ENCODE results near the gene TADA3.

The TADA3 gene

DNA sequence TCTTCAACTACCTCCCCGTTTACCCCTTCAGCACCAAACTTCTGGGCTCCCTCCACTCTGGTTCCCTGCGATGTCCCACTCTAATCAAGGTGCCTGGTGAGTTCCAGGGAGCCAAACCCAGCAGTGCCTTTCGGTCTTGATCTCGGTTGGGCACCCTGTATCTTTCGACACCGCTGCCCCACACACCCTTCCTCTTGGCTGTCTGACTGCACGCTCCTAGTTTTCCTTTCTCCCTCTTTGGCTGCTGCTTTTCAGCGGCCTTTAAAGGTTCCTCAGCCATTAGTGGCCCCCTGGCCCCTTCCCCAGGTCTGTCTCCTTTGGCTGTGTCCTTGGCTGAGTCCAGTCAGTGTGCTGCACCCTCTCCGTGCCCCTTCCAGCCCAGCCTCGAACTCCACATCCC lies 18.6 kb upstream of the TADA3 start:
- Mint-ChIP-seq H3K27me3 (ENCODE audit: low read depth, poor library complexity) (peaks cover 4% of the 10 kb centered on the region), H3K27ac (peak overlapping the region; percentile 14), H3K36me3 (ENCODE audit: low read depth) (peaks cover 6% of the 10 kb centered on the region), H3K4me1 (peaks cover 31% of the 10 kb centered on the region), H3K4me3 (peak overlapping the region; percentile 76), H3K9me3 (no peaks in the 10 kb centered on the region)
- DNase-seq = no peak
- no peak for TF ChIP-seq CTCF (IDR thresholded peaks at IDR 0.05)

DNA sequence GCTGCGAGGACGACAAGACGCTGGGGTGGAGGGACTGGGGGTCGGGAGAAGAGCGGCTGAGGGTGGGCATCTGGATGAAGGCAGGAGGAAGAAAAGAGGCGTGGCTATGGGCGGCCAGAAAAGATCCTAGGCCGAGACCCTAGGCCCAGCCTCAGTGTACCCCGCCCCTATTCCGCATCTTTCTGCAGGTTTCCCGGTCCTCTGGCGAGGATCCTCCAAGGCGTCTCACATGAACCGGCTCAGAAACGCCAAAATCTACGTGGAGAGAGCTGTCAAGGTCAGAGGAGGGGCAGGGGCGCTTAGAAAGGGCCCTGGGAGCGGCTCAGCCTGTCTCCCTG lies 18.1 kb upstream of the TADA3 start:
- no peak overlapping the region for H3K27ac Mint-ChIP-seq

DNA sequence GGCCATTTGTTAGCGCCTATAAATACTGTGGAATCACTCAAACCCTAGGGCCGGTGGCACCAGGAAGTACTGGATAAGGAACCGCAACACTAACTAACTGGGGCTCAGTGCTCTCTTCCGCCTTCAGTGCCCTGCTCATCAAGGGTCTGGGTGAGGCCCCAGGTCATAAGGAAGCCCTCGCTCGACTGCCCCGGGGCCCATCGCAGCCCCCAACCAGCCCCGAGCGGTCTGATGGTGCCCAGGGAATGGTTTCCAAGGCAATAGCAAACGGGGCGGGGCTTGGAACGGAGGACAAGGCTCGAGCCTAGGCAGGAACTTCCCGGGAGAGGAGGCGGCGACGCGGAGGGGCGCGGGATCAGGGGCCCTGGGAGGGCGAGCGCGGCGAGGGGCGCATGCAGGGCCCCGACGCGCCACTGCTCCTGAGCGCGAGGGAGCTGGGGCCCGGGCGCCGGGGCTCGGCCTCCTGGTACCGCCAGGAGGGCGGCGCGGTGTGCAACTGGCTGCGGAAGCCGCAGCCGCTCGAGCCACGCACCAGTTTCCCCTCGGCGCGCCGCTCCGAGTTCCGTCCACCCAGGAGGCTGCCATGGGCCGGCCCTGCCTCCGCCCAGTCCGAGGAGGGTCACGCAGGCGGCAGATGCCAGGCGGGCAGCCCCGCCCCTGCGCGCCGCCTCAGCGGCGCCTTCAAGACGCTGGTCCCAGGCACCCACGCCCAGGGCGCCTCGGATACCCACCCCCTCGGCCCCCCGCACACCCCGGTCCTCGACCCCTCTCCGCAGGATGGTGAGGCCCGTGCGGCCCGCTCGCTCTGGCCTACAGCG lies 17.6 kb upstream of the TADA3 start, which contains the start of gene TTLL3:
TTLL3 (plus strand) TSS at position 648 of the 818 bp plus-strand sequence. CDS start 400 bp downstream, outside the sequence.
- no peaks in the 10 kb centered on the region for H3K9me3 Mint-ChIP-seq
- DNase-seq = peak; percentile 86

More for the DNA sequence above, 18.1 kb upstream of the TADA3 start:
- DNase-seq = peak; percentile 39
- Mint-ChIP-seq H3K27me3 (ENCODE audit: low read depth, poor library complexity) (peaks cover 4% of the 10 kb centered on the region), H3K36me3 (ENCODE audit: low read depth) (peaks cover 6% of the 10 kb centered on the region), H3K9me3 (no peaks in the 10 kb centered on the region), H3K4me3 (peak overlapping the region; percentile 76), H3K4me1 (peaks cover 31% of the 10 kb centered on the region)
- no peak for TF ChIP-seq CTCF (IDR thresholded peaks at IDR 0.05)

GRCh38 chr3:9809239-9809614 lies 17.0 kb upstream of the TADA3 start:
- no peak for TF ChIP-seq CTCF (IDR thresholded peaks at IDR 0.05)
- Mint-ChIP-seq H3K9me3 (no peaks in the 10 kb centered on the region), H3K4me3 (peak overlapping the region; percentile 86), H3K36me3 (ENCODE audit: low read depth) (peaks cover 17% of the 10 kb centered on the region), H3K27me3 (ENCODE audit: low read depth, poor library complexity) (peaks cover 4% of the 10 kb centered on the region), H3K27ac (peak overlapping the region; percentile 98), H3K4me1 (peaks cover 31% of the 10 kb centered on the region)
- no peak for DNase-seq

More for the DNA sequence above, 17.6 kb upstream of the TADA3 start, which contains the start of gene TTLL3:
- Mint-ChIP-seq H3K27me3 (ENCODE audit: low read depth, poor library complexity) (peaks cover 4% of the 10 kb centered on the region), H3K4me1 (peaks cover 31% of the 10 kb centered on the region), H3K27ac (peak within 1 kb of the TSS; percentile 98), H3K4me3 (peak within 1 kb of the TSS; percentile 86), H3K36me3 (ENCODE audit: low read depth) (peaks cover 11% of the 10 kb centered on the region)
- TF ChIP-seq CTCF (IDR thresholded peaks at IDR 0.05) = no peak

- TF ChIP-seq CTCF (IDR thresholded peaks at IDR 0.05) = no peak
- peak overlapping the region; percentile 50 for H3K27ac Mint-ChIP-seq
- H3K36me3 Mint-ChIP-seq (ENCODE audit: low read depth) = peaks cover 24% of the 10 kb centered on the region
- H3K27me3 Mint-ChIP-seq (ENCODE audit: low read depth, poor library complexity) = peaks cover 4% of the 10 kb centered on the region
- H3K9me3 Mint-ChIP-seq = no peaks in the 10 kb centered on the region
- peaks cover 31% of the 10 kb centered on the region for H3K4me1 Mint-ChIP-seq
- peak; percentile 23 for DNase-seq
- no peak overlapping the region for H3K4me3 Mint-ChIP-seq
Observed at GRCh38 chr3:9808345-9809037, 16.2 kb upstream of the TADA3 start.
